NCI-H1092 (cell line): Measurements from ENCODE around the gene DLL1.

Experiments used
- DNase-seq: peaks from one replicate; lab custom pipeline; 2025; lab: John Stamatoyannopoulos, UW

The DLL1 gene

DNA sequence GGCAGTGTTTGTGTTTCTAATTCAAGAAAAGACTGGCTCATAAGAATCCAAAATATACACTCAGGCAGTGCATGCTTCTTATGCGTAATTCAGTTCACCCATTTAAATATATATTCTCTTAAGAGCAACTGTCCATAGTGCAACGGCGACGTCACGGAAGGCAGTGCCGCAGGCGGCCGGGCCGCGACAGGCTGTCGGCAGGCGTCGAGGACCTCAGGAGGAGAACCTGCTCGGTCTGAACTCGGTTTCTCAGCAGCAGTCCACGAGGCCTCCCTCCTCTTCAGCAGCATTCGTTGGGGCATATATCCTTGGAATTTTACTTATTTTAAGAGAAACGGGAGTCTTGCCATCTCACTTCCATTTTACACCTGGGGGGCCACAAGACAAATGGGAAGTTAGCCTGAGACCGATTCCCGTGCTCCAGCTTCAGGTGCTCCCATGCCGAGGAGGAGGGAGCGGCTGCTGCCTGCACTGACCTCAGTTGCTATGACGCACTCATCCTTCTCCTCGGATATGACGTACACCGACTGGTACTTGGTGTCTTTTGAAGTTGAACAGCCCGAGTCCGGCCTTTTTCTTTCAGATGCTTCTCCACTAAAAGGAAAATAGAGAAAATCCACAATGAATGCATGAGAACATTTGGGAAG lies 8.2 kb downstream of the DLL1 start:
- no peak for DNase-seq

GRCh38 chr6:170281331-170282292 lies 9.3 kb downstream of the DLL1 start:
- no peak for DNase-seq

- DNase-seq: no peak
Measured at GRCh38 chr6:170280689-170281045, 10.2 kb downstream of the DLL1 start.

GRCh38 chr6:170279977-170280688 lies 10.7 kb downstream of the DLL1 start:
- peak; percentile 96 for DNase-seq

DNA sequence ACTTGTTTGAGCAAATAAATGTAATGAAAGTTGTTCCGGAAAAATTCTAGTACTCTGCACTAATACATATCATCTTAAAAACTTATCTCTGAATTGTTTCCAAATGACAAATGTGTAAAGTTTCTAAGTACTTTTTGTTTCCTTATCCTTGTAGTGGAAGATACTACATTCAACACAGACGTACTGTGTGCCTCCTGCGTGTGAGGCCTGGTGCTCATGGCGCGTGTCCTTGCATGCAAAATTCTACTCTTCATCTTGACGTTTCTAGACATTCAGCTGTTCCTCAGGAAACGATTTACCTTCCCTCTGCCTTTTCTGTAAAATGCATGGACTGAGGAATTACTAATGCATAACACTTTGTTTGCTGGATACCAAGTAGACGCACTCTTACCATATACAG lies 11.5 kb downstream of the DLL1 start:
- DNase-seq: no peak

GRCh38 chr6:170278743-170279094 lies 12.2 kb downstream of the DLL1 start:
- DNase-seq: no peak

DNA sequence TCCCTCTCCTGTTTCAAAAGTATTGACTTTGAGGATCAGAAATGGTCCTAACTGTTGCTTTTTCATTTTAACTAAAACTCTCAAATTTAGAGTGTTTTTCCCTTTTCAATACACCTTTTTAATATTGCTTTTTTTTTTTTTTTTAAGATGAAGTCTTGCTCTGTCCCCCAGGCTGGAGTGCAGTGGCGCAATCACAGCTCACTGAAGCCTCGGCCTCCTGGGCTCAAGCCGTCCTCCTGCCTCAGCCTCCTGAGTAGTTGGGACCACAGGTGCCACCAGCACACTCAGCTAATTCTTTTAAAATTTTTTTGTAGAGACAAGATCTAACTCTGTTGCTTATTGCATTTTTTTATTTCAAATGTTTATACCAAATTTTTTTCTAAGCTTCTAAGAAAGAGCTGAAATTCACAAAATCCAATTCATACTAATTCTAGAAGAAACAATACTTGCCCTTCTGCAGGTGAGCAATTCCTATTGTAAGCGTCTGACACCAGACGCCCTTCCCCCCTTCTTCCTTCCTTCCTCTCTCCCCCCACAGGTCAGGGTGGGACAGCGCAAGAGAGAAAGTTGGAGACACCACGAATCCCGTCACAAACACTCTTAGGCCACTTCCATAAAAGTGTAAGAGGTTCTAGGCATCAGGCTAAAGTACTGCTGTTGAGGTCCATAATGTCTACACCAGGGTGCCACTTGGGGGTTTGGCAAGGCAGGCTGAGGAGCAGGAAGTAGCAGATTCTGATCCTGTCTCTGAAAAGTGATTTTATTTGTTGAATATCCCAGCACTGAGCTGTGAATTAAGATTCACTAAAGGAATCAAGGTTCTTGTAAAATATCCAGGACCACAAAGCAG lies 12.8 kb downstream of the DLL1 start:
- no peak for DNase-seq

DNA sequence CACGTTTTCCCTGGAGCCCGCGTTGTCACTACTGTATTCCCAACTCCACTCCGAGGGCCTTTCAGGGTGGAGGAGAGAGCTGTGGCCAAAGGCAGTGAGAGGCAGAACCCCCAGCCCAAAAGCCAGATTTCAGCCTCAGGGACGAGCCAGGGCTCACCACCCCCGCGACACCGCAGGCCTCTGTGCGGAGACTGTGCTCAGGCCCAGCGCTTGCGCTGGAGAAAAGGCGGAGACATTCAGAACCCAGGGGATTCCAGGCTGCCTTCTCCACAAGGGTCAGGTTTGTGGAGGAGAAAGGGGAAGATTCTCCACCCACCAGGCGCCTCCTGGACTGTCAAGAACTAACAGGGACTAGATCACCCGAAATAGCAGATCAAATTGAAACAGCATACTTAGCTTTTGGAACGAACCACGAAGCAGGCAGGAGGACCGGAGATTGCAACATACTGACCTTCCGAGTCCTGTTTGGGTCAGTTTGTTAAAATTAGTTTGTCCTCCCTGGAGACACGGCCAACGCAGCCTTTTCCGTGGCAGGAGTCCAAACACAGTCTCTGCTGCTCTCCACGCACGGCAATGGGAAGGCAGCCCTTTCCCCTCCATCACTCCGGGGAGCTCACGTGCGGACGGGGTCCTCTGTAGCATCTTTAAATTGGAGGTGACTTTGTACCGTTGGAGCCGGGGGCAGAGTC lies 14.4 kb downstream of the DLL1 start:
- no peak for DNase-seq

GRCh38 chr6:170274713-170275560 lies 15.9 kb downstream of the DLL1 start:
- DNase-seq: no peak

- DNase-seq: no peak
Measured at GRCh38 chr6:170273681-170274080, 17.2 kb downstream of the DLL1 start.

DNA sequence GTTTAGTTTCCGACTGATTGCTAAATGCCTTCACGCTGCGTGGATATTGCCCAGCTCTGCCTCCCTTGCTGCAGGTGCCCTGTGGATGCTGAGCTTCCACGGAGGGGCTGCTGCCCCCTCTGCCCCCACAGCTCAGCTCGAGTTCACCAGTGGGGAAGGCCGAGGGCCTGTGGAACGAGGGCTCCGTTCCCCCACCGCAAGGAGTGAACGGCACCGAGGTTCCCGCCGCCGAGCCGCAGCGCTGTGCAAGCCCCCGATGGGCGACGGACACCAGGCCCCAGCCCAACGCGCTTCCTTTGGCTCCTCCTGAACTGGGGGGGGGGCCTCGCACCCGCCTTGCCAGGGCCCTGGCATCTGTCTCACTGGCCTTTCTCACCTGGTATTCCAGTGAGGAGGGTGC lies 17.7 kb downstream of the DLL1 start:
- no peak for DNase-seq

GRCh38 chr6:170272341-170273065 lies 18.4 kb downstream of the DLL1 start:
- DNase-seq: no peak

GRCh38 chr6:170271771-170272314 lies 19.0 kb downstream of the DLL1 start:
- no peak for DNase-seq

DNA sequence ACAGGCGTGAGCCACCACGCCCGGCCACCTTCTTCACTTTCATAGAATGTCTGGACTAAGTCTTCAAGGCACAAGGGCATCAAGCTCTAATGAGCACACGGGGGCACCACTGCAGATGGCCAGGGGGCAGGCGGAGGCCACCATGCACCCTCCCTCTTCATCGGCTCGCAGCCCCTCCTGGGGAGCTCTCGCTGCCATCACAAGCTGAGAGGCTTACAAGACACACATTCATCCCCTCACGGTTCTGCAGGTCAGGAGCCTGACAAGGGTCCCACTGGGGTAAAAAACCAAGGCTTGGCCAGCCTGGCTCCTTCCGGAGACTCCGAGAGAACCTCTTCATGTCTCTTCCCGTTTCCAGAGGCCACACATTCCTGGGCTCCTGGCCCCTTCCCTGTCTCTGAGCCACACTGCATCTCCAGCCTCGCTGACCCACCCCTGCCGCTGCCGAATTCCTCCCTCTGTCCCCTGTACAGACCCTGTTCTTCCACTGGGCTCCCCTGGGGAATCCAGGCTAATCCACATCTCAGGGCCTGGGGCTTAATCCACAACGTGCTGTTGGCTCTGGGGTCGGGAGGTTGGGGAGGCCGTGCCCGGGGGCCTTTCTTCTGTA lies 19.8 kb downstream of the DLL1 start:
- DNase-seq: no peak

DNA sequence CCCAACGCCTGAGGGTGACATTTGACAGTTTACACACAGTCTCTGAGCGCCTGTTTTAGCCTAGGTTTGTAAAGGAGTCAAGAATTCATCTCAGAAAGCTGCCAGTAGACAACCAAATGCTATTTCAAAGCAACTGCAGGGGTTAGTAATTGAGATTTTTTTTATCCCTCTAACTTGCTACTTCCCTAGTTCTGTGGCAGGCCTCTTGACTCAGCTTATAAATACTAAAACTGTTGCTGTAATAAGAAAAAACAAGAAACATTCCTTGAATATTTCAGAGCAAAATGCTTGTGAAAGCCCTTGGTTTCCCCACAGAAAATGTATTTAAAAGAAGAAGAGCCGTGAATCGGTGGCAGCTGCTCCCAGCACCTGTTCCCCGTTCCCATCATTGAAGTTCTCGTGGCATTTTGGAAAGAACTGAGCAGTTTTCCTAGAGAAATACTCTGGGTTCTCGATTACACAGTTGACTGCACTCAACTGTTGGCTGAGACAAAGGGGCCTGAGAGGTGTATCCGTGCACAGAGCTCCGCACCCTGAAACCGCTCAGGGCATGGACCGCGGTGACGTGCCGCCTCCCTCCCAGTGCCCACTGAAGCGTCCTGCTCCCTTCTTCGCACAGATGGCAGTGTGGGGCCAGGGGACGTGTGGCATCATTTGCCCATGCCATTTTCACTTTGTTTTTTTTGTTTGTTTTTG lies 20.9 kb downstream of the DLL1 start:
- DNase-seq: peak; percentile 74

GRCh38 chr6:170269151-170269845 lies 21.6 kb downstream of the DLL1 start:
- peak; percentile 98 for DNase-seq

GRCh38 chr6:170268216-170269129 lies 22.4 kb downstream of the DLL1 start:
- no peak for DNase-seq
